GM12872 (cell line): ENCODE data around the gene NHSL1.

Source experiments
- CTCF ChIP-seq: IDR thresholded peaks from 3 replicates; pipeline ENCODE4 v1.5.1; 2011; ENCODE audit warnings: low read depth, mild to moderate bottlenecking, low read length, moderate library complexity; ENCODE audit not compliant: insufficient read depth

The NHSL1 gene

DNA sequence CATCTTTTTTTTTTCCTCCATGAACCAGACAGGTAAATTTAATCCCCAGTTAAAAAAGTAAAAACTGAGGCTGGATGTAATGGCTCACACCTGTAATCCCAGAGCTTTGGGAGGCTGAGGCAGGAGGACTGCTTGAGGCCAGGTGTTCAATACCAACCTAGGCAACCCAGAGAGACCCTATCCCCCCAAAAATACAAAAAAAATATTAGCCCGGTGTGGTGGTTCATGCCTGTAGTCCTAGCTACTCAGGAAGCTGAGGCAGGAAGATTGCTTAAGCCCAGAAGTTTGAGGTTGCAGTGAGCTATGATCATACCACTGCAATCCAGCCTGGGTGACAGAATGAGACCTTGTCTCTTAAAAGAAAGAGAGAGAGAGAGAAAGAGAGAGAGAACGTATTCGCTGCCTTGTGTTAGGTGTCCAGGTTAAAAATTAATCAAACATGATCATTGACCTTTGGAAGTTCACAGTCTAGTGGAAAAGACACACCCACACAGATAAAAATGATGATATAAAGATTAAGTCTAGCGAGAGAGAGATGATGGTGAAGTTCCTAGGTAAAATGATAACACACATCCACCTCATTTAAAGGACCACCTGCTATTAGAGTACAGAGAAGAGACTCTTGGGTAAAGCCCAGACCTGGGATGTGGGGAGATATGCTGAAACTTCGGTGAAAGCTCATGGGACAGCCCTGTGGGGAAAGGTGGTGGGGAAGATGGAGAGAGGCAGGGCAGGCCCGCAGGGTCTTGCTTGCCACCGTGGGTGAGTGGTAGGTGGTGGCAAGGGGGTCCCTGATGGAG, 4.8 kb upstream of the NHSL1 start:
- TF ChIP-seq CTCF, result no peak

DNA sequence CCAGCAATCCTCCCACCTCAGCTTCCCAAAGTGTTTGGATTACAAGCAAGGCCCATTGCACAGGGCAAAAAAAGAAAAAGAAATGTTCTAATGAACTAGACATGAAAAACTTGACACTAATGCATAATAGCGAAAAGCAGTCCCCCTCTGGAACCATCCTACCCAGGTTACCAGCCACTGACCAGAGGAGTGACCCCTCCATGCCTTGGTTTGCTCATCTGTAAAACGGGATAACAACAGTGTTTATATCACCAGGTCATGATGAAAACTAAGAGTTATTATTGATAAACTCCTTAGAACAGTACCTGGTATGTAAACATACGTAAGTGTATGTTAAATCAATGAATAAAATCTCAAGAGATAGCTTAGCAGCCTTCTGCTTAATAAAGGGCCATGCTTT, 3.3 kb upstream of the NHSL1 start:
- no peak for TF ChIP-seq CTCF

GRCh38 chr6:138500867-138501446, 1.7 kb upstream of the NHSL1 start:
- TF ChIP-seq CTCF, result no peak

DNA sequence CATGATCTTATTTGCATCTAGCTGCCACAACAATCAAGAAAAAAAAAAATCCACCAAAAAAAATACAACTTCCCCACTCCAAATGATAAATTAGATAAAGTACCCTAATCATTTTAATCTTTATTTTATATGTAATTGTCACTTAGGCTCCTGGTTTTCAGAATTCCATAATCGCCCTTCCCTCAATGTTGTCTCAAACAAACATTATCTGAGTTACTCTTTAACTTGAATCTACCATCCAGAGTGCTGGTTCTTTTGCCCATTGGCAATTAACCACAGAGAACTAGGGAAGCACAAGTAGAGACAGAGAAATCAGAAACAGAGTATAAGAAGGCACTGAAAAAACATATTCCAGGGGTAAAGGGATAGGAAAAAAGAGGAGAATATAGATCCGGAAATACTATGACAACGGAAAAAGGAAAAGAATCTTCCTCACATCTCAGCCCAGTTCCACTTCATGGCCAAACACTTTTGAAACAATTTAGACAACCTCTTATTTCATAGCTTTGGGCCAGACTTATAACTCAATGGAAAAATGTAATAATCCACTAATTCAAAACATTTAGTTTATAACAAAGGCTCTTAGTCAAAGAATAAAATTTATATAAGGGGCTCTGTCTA, 861 bp upstream of the NHSL1 start:
- no peak for TF ChIP-seq CTCF

DNA sequence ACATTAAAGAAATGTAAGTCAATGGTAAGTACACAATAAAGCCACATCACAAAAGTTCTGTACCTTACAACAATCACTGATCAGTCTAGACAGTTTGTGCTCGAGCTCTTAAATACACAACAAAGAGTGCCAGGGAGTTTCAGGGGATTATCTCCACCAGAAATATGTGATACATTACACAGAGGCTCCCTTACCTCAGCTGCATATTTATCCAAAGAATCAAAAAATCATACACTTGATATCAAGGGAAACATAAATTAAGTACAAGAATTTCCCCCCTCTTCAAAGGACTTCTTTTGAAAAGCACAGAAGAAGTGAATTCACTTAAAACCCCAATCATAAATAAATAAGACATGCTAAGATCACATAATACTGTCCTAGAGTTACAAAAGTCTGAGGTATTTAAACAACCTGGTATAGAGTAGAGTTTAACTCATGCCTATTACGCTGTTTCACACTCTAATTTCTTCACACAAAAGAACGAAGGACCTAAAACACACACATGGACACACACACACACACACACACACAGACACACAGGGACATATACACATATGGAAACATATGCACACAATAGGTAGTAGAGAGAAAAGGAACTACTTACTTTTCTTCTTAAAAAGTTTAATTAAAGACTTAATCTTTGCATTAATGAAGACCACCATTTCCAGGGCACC, 528 bp downstream of the NHSL1 start:
- TF ChIP-seq CTCF, result no peak

- no peak for TF ChIP-seq CTCF
These were observed 2.0 kb downstream of the NHSL1 start for GRCh38 chr6:138497286-138497685.

DNA sequence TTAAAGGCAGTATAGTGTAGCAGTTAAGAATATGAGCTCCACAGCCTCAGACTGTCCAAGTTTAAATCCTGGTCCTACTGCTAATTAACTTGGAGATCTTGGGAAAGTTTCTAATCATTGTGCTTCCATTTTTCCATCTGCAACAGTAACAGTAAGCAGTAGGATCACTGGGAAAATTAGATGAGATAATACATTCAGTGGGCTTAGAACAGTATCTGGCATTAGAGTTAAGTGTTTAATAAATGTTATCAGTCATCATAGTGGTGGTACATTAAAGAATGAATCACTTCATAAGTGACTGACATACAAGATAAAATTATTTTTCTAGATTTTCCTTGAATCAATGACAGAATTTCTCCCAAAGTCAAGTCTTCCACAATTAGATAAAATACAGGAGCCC, 5.0 kb downstream of the NHSL1 start:
- TF ChIP-seq CTCF, result no peak
